ENCODE results near the gene ST3GAL3.
"Not testable (repeated sequence)": the region's sequence is repeated elsewhere in the genome, so short reads cannot be mapped to it uniquely, and the experiment has no call there.

ST3GAL3 gene

DNA sequence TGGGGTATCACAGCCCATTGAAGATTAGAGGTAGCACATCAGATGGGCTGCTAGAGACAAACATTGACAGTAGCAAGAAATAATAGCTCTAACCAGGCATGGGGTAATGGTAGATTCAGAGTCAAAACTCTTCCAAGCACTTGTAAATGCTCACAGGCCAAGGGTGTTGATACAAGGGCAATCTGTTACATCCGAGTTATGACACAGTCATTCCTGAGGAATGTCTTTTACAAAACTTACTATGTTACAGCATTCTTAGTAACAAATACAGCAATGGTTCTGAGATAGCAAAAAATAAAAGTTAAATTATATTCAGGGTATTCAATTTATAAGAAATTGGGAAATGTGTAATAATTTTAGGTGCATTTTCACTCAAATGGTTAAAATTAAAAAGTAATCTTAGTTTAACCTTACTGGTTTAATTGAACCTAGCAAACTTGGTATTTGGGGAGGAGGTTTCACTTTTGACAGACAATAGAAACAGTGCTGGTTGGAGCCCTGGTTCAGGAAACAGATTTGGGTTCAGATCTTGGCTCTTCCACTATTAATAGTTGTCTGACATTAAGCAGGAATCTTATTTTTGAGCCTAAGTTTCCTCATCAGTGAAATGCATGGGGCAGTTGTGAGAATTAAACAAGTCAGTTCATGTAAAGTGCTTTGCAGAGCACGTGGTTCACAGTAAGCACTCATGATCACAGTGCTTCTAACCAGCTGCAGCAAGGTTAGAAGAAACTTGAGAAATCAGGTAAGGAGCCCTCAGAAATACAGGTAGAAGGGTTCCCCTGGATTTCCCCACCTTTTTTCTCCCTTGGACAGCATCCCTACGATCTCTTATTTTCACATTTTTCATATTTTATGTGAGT, 4.4 kb downstream of the ST3GAL3 start:
- Histone ChIP-seq H3K9me3 (ENCODE audit: insufficient read depth, low read length) (no peaks in the 10 kb centered on the region), H3K27me3 (ENCODE audit: insufficient read depth, insufficient read length) (no peaks in the 10 kb centered on the region), H3K4me1 (ENCODE audit: insufficient read depth, insufficient read length) (no peaks in the 10 kb centered on the region), H3K4me3 (ENCODE audit: insufficient read length, low read depth) (no peak overlapping the region), H3K36me3 (ENCODE audit: insufficient read depth, insufficient read length, low read length) (peaks cover 35% of the 10 kb centered on the region), H3K9ac (ENCODE audit: insufficient read length, low read depth) (no peak overlapping the region)
- TF ChIP-seq YY1 (IDR thresholded peaks at IDR 0.05; ENCODE audit: insufficient read depth, insufficient read length) = no peak
- no peak for DNase-seq (ENCODE audit: low read depth, low spot score)

GRCh38 chr1:43716559-43717281, 9.4 kb downstream of the ST3GAL3 start:
- Histone ChIP-seq H3K9ac (ENCODE audit: insufficient read length, low read depth) (no peak overlapping the region), H3K36me3 (ENCODE audit: insufficient read depth, insufficient read length, low read length) (peaks cover 9% of the 10 kb centered on the region), H3K27me3 (ENCODE audit: insufficient read depth, insufficient read length) (no peaks in the 10 kb centered on the region), H3K4me3 (ENCODE audit: insufficient read length, low read depth) (no peak overlapping the region), H3K9me3 (ENCODE audit: insufficient read depth, low read length) (no peaks in the 10 kb centered on the region), H3K4me1 (ENCODE audit: insufficient read depth, insufficient read length) (peaks cover 3% of the 10 kb centered on the region)
- DNase-seq (ENCODE audit: low read depth, low spot score) = no peak
- no peak for TF ChIP-seq YY1 (IDR thresholded peaks at IDR 0.05; ENCODE audit: insufficient read depth, insufficient read length)
- TF ChIP-seq SUZ12 (IDR thresholded peaks at IDR 0.05; ENCODE audit: extremely low read depth, insufficient read depth, insufficient read length) = no peak
- no peak for TF ChIP-seq ZNF274 (IDR thresholded peaks at IDR 0.05; ENCODE audit: low read depth, low read length)

GRCh38 chr1:43719063-43719462, 11.7 kb downstream of the ST3GAL3 start:
- Histone ChIP-seq H3K36me3 (ENCODE audit: insufficient read depth, insufficient read length, low read length) (no peaks in the 10 kb centered on the region), H3K27me3 (ENCODE audit: insufficient read depth, insufficient read length) (no peaks in the 10 kb centered on the region), H3K4me3 (ENCODE audit: insufficient read length, low read depth) (no peak overlapping the region), H3K9me3 (ENCODE audit: insufficient read depth, low read length) (no peaks in the 10 kb centered on the region), H3K4me1 (ENCODE audit: insufficient read depth, insufficient read length) (peaks cover 3% of the 10 kb centered on the region), H3K9ac (ENCODE audit: insufficient read length, low read depth) (no peak overlapping the region)
- no peak for TF ChIP-seq ZNF274 (IDR thresholded peaks at IDR 0.05; ENCODE audit: low read depth, low read length)
- no peak for TF ChIP-seq YY1 (IDR thresholded peaks at IDR 0.05; ENCODE audit: insufficient read depth, insufficient read length)
- no peak for TF ChIP-seq SUZ12 (IDR thresholded peaks at IDR 0.05; ENCODE audit: extremely low read depth, insufficient read depth, insufficient read length)
- DNase-seq (ENCODE audit: low read depth, low spot score) = no peak

DNA sequence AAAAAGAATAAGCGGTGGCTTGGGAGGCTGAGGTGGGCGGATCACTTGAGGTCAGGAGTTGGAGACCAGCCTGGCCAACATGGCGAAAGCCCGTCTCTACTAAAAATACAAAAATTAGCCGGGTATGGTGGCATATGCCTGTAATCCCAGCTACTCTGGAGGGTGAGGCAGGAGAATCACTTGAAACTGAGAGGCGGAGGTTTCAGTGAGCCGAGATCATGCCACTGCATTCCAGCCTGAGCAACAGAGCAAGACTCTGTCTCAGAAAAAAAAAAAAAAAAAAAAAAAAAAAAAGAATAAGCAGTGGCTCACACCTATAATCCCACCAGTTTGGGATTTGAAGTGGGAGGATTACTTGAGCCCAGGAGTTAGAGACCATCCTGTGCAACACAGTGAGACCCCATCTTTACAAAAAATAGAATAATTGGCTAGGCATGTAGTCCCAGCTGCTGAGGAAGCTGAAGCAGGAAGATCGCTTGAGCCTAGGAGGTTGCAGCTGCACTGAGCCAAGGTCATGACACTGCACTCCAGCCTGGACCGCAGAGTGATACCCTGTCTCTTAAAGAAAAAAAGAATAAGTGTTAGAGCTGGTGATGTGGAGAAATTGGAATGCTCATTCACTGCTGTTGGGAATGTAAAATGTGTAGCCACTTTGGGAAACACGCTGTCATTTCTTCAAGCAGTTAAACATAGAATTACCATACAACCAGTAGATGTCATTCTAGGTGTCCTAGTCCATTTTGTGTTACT, 12.5 kb downstream of the ST3GAL3 start:
- H3K9ac ChIP-seq (ENCODE audit: insufficient read length, low read depth); H3K27me3 ChIP-seq (ENCODE audit: insufficient read depth, insufficient read length); H3K9me3 ChIP-seq (ENCODE audit: insufficient read depth, low read length); DNase-seq (ENCODE audit: low read depth, low spot score); H3K4me1 ChIP-seq (ENCODE audit: insufficient read depth, insufficient read length); H3K36me3 ChIP-seq (ENCODE audit: insufficient read depth, insufficient read length, low read length); H3K4me3 ChIP-seq (ENCODE audit: insufficient read length, low read depth): not testable (repeated sequence)

DNA sequence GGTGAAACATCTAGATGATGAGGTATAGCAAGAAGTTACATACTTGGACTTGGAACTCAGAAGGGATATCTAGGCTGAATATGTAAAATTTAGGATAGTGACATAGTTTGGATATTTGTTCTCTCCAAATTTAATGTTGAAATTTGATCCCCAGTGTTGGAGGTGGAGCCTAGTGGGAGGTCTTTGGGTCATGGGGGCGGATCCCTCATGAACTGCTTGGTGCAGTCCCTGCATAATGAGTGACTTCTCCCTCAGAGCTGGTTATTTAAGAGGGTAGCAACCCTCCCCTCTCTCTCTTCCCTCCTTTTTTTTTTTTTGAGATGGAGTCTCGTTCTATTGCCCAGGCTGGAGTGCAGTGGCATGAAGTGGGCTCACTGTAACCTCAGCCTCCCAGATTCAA, 15.5 kb downstream of the ST3GAL3 start:
- Histone ChIP-seq H3K4me3 (ENCODE audit: insufficient read length, low read depth) (no peak overlapping the region), H3K27me3 (ENCODE audit: insufficient read depth, insufficient read length) (no peaks in the 10 kb centered on the region), H3K9me3 (ENCODE audit: insufficient read depth, low read length) (no peaks in the 10 kb centered on the region), H3K4me1 (ENCODE audit: insufficient read depth, insufficient read length) (peaks cover 3% of the 10 kb centered on the region), H3K9ac (ENCODE audit: insufficient read length, low read depth) (no peak overlapping the region), H3K36me3 (ENCODE audit: insufficient read depth, insufficient read length, low read length) (no peaks in the 10 kb centered on the region)
- TF ChIP-seq SUZ12 (IDR thresholded peaks at IDR 0.05; ENCODE audit: extremely low read depth, insufficient read depth, insufficient read length) (no peak), ZNF274 (IDR thresholded peaks at IDR 0.05; ENCODE audit: low read depth, low read length) (no peak), YY1 (IDR thresholded peaks at IDR 0.05; ENCODE audit: insufficient read depth, insufficient read length) (no peak)
- DNase-seq (ENCODE audit: low read depth, low spot score) = no peak

DNA sequence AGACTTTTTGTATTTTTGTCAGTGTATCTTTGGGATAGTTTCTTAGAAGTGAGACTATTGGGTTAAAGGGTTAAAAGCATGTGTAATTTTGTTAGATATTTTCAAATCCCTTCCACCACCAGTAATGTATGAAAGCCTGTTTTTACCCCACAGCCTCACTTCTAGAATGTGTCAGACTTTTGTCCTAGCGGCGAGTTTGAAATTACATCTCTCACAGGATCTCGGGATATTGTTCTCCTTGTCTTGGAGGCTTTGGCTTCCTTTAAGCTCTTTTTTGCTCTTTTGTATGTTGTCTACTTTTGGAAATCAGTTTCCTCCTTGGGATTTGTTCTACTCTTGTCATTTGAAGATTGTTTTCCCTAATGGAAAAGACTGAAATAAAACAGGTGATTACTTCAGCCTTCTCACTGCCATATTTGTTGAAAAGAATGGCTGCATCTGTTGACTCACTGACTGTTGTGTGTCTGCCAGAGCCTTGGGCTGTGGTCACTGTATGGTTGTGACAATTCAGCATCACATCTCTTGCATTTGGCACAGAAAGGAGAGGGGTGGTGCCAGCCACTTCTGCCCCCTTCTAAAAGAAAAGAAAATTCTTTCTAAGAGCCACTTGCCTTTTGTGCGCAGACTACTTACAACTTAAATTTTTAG, 22.6 kb downstream of the ST3GAL3 start:
- no peaks in the 10 kb centered on the region for H3K27me3 ChIP-seq (ENCODE audit: insufficient read depth, insufficient read length)
- H3K36me3 ChIP-seq (ENCODE audit: insufficient read depth, insufficient read length, low read length) = no peaks in the 10 kb centered on the region
- H3K9ac ChIP-seq (ENCODE audit: insufficient read length, low read depth) = no peak overlapping the region
- DNase-seq (ENCODE audit: low read depth, low spot score) = no peak
- H3K4me3 ChIP-seq (ENCODE audit: insufficient read length, low read depth) = no peak overlapping the region
- no peaks in the 10 kb centered on the region for H3K9me3 ChIP-seq (ENCODE audit: insufficient read depth, low read length)
- TF ChIP-seq YY1 (IDR thresholded peaks at IDR 0.05; ENCODE audit: insufficient read depth, insufficient read length) = no peak
- TF ChIP-seq SUZ12 (IDR thresholded peaks at IDR 0.05; ENCODE audit: extremely low read depth, insufficient read depth, insufficient read length) = no peak
- no peak for TF ChIP-seq ZNF274 (IDR thresholded peaks at IDR 0.05; ENCODE audit: low read depth, low read length)
- H3K4me1 ChIP-seq (ENCODE audit: insufficient read depth, insufficient read length) = peaks cover 4% of the 10 kb centered on the region

Measured in NT2/D1 (cell line).